Cerebellar nuclear complex (tissue), 1 donor: ENCODE measurements around the gene APRT.
"Not testable (repeated sequence)": the region's sequence is repeated elsewhere in the genome, so short reads cannot be mapped to it uniquely, and the experiment has no call there.

Source experiments
- DNase-seq, 2 experiments: peaks; one replicate each; lab custom pipeline; 2025; lab: John Stamatoyannopoulos, UW

The APRT gene

DNA sequence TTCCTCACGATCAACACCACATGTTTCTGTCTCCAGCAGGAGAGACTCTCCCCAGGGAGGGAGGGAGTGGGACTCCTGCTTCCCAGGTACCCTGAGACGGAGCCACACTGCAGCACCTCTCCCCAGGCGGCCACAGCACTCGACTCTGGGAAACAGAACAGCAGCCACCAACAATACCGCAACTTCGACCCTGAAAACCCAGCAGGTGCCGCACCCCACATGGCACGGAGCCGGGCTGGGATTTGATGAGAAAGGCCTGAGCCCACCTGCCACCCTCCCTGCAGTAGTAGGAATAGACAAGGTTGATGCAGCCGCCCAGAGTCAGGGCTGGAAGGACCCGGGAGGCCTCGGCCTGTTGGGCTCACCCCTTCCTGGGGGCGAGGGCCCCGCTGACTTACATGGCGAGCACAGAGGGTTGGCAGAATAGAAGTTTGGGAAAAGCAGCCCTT is 30.6 kb upstream of the APRT start:
- DNase-seq: no peak

DNA sequence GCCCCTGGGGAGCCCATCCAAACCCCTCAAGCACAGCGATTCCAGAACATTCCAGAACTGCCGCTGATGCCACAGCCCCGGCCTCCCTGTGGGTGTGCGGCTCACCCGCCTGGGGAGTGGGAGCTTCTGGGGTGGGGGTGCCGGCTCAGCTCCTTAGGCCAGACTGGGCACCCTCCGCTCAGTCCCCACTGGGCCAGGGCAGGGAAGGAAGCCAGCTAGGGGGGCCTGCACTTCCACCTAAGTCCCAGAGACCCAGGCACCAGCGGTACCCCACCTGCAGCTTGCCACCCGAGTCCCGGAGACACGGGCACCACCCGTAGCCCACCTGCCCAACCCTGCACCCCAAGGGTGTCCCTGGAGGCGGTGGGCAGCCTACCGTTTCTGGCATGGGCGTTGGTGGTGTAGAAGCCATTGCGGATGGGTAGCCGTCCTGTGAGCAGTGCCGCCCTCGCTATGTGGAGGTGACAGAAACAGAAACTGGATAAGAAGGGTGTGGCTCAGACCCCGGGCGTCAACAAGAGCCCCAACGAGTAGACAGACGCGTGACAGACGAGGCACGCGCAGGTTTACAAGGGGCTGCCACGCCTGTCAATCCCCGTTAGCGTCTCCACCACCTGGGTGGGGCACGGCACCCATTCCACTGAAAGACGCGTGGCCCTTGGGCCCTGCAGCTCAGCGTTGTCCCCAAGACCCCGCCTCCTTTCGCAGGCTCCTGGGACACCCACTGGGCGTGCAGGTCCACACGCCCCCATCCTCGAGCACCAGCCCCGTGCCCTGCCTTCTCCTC is 30.0 kb upstream of the APRT start:
- DNase-seq: no peak

DNA sequence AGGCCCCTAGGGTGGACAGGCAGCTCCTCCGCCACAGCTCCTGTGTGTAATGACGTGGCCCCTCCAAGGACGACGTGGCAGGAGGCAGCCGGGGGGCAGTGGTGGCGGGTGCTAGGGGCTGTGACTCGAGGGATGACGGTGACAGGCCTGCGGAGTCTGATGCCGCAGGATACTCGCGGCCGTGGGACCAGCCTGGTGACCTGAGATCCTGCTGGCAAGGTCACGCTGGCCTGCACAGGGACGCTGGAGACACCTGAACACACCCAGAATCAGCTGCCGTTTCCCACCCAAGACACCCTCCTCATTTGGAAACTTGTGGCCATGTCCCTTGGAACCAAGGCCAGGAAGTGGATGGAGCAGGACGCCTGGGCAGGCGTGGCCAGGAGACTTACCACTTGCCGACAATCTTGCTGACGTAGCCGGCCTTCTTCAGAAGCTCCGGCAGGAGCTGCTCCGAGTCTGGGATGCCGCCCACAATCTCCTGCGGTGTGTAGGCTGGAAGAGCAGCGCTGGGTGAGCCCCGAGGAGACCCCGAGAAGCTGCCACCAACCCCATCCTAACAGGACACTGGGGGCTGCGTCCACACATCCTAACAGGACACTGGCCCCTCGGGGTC is 29.0 kb upstream of the APRT start:
- no peak for DNase-seq

DNA sequence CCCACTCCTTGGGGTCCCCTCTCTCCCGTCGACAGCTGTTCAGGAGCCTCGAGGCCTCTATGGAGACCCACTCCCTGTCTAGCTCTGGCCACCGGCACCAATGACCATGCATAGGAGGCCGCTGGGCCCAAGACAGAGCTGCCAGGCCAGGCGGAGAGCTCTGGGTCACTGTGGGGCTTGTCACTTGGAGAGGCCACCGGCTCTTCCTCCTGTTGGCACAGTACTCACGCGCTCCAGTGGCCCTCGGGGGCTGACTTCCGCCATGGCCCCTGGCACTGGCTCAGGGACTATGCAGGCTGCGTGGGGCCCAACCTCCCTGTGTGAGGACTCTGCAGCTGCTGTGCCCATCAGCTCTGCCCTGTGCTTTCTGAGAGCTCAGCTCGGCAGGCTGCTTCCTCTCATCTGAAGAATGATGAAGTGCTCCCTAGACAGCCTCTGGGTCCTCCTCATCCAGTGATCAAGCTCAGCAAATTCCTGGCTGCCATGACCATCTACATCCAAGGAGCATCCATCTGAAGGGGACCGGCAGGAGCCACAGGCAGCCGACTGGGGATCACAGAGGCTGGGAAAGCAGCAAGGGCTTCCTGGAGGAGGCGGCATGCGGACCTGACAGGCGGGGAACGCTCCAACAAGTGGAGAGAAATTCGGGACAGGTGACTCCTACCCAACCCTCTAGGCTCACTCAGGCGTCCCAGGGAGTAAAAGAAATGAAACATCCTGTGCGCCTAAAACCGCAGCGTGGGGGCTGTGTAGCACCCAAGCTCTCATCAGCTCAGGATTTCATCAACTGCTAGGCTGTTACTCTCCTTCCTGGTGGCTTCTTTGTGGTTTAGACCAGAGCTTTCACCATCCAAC is 28.2 kb upstream of the APRT start:
- DNase-seq: no peak

DNA sequence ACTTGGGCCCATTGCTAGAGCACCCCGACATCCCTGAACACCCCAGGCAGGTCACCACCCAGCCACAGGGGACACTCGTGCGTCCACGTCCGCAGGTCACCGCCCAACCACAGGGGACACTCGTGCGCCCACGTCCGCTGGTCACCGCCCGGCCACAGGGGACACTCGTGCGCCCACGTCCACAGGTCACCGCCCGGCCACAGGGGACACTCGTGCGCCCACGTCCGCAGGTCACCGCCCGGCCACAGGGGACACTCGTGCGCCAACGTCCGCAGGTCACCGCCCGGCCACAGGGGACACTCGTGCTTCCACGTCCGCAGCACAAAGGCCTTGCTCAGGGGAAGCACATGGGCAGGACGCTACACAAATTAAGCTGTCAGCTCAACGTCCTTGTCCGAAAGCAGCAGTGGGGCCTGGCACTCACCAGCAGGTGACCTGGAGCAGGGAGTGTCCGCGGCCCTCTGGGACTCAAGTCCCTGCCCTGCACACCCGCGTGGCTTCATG is 27.4 kb upstream of the APRT start:
- no peak for DNase-seq

DNA sequence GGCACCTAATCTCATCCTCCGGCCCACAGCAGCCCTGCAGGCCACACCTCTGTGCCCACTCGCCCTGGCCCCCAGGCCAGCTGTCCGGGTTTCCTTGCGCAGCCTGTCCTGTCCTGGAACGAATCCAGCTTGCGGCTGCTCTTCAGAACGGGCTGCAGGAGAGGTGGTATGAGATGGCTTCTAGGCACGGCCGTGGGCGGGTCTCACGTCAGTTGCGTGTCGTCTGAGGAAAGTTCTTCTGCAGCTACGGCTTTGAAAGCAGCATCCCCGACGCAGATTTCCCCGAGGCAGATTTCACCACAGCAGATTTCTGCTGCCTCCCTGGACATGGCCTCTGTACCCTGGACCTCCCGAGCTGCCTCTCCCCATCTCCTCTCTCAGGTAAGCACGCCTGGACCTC is 26.8 kb upstream of the APRT start:
- DNase-seq: no peak

DNA sequence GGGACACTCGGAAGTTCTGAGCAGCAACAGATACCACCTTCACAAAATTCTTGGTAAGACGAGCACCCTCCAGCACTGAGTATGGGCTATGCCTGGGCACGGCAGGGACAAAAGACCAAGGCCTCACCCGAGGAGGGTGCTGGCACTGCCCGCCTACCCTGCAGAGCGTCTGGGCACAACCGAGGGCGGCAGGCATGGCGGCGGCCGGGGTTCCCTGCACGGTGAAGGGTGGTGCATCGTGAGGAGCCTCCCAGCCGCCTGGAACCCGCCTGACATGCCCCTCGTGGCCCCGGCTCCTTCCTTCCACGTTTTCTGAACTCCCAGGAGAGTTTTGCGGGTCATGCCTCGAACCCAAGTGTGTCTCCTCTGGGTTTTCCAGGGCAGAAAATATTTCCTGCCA is 26.1 kb upstream of the APRT start:
- DNase-seq: no peak

DNA sequence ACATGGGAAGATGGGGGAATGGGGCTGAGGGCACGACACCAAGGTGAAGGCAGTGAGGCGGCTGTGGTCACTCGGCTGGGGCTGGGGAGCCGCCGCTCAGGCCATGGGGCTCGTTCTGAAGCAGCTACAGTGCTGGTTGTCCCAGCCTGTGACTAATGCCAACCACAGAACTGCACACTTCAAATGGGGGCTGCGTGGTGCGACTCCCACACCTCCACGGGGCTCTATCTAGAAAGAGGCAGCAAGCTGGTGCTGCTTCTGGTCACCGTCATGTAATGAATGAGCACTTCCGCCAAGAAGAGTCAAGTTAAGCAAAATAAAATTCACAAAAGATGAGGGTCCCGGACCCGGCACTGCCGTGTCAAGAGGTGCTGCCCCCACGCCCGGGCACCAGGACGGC is 25.1 kb upstream of the APRT start:
- no peak for DNase-seq

DNA sequence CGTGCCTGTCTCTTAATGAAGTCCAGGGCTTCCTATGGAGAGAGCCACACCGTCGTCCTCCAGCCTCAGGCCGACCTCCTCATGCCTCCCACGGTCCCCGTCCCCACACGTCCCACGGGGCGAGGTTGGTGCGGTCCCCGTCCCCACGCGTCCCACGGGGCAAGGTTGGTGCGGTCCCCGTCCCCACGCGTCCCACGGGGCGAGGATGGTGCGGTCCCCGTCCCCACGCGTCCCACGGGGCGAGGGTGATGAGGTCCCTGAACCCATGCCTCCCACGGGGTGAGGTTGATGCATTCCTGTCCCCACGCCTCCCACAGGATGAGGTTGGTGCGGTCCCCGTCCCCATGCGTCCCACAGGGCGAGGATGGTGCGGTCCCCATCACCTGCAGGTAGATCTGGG is 24.1 kb upstream of the APRT start:
- no peak for DNase-seq

DNA sequence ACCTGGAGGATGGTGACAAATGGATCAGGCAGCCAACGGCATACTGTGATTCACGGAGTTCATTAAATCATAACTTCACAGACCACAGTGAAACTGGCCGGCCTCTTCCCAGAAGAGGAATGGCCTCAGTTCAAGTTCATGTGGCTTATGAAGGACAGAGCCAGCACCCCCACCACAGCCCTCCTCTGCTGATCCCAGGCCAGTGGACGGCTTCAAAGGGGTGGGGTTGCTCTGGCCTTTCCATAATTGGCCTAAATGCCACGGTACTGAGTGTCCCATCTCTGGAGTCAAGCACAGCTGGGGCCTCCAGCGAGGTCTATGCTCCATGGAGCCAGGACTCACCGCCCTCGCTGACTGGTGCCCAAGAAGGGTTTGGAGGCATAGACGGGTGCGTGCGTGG is 23.7 kb upstream of the APRT start:
- DNase-seq: no peak

DNA sequence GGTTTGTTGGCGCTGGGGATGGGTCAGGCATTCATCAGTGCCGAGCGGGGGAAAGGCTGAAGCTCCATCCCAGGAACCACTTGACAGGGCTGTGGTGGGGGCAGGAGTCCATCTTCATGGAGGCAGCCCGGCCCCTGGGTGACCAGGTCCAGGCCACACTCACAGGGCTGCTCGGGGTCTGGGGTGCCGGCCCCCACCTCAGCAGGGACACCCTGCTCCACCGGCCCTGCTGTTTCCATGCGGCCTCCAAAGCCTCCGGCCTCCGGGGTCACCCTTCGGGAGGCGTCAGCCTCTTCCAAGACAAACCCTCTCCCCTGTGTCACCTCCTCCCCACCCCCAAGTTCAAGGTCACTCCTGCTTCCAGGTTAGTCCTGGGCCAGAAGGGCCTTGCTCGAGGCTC is 22.9 kb upstream of the APRT start:
- no peak for DNase-seq

DNA sequence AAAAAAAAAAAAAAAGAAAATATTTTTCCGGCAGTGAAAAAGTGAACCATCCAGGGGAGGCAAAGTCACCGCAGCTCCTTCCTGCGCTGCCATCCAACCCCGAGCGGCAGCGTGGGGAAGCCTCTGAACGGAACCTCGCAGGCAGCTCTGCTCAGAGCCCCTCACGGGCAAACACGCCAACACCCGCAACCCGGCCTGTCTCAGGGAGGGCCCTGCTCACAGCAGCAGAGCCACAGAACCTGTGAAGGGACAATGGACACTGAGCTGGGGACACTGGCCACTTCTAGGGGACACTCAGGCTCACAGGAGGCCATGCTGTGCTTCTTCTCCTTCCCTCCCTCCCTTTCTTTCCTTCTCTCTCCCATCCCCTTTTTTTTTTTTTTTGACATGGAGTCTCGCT is 21.4 kb upstream of the APRT start:
- DNase-seq: no peak

DNA sequence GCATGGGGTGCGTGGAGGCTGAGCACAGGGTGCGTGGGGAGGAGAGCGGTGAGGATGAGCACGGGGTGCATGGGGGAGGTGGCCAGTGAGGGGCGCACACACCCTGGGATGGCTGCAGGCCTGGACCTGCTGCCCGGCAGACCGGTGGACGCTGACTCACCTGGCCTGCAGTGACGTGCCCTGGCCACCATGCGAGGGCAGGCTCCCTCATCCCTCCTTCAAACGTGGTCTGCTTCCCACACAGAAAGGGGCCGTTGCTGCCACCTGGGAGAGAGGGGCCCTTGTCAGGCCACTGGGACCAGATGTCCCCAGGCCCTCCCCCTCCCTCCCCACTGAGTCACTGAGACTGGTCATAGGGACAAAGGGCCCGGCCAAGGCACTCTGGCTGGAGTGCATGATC is 20.1 kb upstream of the APRT start:
- DNase-seq: no peak

DNA sequence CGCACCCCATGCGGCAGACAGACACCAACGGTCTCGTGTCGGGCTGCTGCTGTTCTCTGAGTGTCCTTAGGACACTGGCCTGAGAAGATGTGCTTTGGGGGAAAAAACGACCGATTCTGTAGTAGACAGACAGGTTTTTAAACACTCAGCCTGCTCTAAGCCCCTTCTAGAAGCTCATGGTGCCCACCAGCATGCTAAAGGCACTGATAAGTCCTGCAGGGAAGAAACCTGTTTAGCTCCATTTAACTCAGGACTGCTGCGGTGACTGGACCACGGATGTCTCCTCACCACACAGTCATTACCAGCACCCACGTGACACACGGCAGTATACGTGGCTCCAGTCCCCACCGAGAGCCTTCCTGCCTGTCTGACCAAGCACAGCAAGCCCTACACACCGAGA is 19.1 kb upstream of the APRT start:
- DNase-seq: no peak

DNA sequence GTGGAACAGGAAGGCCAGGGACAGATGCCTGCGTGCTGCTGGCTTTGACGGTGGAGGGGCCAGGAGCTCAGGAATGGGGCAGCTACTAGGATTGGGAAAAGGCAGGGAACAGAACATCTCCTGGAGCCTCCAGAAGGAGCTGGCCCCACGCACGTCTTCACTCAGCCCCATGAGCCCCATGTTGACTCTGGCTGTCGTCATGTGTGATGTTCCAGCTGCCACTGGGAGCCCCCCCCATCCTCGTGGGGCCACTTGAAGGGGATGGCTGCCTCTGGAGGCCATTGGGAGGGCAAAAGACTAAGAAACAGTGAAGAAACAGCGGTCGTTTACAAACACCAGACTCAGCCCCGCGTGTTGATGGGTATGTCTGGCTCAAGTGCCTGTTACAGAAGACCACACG is 18.5 kb upstream of the APRT start:
- no peak for DNase-seq

DNA sequence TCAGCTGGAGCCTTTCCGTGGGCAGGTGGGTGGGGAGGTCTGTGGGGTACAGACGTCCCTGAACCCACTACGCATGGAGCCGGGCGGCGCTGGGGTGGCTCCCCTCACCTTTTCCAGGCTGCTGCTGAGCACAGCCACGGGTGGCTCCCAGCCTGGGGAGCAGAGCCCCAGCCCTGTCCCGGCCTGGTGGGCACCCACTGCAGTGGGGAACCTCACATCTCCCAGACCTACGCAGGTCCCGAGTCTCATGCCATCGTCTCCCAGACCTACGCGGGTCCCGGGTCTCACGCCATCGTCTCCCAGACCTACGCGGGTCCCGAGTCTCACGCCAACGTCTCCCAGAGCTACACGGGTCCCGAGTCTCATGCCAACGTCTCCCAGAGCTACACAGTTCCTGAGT is 17.0 kb upstream of the APRT start:
- no peak for DNase-seq

DNA sequence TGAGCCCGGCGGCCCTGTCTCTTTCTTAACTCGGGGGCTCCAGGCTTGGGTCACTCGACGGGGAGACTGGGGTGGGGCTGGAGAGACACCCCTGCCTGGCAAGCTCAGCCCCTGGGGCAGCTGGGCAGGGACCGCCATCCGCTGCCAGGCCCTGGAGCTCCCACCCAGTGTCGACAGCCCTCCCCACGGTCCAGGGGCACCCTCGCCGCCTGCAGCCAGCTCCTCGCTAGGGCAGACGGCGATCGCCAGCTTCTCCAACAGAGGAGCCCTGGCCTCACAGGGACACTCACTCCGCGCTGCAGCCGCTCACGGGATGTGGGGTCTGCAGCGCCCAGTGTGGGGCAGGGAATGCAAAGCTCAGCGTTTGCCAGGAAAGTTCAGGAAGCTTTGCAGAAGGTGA is 16.0 kb upstream of the APRT start:
- DNase-seq: no peak

DNA sequence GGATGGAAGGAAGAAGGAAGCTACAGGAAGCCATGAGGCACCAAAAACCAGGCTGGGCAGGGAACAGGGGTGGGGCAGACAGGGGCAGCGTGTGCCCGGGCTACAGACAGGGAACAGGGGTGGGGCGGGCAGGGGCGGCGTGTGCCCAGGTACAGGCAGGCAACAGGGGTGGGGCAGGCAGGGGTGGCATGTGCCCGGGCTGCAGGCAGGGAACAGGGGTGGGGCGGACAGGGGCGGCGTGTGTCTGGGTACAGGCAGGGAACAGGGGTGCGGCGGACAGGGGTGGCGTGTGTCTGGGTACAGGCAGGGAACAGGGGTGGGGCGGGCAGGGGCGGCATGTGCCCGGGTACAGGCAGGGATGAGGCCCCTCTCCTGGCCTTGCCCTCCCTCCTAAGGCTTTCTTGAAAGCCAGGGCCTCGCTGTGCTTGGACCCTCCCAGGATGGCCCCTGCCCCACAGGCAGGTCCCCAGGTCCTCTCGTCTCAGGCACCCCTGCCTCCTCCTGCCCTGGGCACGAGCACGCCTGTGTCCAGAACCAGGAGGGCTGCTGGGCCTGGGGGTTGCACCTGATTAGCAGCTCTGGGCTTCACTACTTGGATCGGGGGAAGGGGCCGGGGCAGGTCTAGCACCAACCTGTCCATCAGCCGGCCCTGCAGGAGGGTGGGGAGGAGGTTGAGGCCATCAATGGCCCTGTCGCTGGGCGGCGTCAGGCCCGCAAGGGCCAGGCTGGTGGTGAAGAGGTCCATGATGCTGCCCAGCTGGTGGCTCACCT is 14.5 kb upstream of the APRT start:
- no peak for DNase-seq

DNA sequence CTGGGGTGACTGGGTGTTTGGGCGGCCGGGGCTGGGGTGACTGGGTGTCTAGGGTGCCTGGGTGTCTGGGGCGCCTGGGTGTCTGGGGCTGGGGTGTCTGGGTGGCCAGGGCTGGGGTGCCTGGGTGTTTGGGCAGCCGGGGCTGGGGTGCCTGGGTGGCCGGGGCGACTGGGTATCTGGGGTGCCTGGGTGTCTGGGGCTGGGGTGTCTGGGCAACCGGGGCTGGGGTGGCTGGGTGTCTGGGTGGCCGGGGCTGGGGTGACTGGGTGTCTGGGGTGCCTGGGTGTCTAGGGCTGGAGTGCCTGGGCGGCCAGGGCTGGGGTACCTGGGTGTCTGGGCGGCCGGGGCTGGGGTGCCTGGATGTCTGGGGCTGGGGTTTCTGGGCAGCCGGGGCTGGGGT is 13.4 kb upstream of the APRT start:
- no peak for DNase-seq

DNA sequence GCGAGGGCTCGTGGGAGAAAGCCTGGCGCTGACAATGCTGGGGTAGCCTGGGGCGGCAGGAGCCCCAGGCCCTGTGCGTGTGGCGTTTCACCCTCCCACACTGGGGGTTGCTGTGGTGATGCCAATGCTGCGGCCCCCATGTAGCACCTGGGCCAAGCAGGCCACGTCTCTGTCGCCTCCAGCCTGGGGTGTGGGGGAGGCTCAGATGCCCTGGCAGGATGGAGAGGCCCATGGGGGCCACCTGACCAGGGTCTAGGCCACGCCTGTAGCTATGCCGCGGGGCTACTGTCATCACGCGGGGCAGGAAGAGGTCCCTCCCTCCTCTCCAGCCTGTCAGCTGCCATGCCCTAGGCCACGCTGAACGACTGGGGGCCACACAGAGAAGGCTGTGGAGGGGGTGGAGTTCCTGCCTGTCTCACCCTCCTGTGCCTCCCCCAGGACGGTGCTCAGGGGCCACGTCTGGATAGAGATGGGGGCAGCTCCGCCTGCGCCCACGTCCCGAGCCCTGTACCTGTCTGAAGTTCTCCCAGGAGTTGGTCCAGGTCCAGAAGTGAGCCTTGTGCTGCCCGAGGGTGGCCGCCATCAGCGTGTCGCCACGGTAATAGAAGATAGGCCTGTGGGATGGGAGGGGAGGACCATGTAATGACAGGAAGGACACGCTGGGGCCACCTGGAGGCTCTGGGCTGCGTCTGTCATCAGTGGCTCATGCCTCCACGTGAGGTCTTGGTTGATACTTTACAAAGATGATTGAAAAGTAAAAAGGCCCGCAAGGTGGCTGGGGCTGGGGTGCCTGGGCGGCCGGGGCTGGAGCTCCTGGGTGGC is 12.7 kb upstream of the APRT start:
- DNase-seq: no peak

DNA sequence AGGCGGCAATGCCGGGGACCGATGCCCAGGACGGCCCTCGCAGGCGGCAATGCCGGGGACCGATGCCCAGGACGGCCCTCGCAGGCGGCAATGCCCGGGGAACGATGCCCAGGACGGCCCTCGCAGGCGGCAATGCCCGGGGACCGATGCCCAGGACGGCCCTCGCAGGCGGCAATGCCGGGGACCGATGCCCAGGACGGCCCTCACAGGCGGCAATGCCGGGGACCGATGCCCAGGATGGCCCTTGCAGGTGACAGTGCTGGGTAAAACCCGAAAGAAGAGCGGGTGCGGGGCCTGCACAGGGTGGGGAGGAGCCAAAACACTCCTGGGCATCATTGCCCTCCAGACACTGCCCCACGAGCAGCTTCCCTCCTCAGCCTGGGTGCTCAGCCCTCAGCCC is 11.9 kb upstream of the APRT start:
- not testable (repeated sequence) for DNase-seq
